ENCODE measurements around the gene MED13.

The MED13 gene, protein sequence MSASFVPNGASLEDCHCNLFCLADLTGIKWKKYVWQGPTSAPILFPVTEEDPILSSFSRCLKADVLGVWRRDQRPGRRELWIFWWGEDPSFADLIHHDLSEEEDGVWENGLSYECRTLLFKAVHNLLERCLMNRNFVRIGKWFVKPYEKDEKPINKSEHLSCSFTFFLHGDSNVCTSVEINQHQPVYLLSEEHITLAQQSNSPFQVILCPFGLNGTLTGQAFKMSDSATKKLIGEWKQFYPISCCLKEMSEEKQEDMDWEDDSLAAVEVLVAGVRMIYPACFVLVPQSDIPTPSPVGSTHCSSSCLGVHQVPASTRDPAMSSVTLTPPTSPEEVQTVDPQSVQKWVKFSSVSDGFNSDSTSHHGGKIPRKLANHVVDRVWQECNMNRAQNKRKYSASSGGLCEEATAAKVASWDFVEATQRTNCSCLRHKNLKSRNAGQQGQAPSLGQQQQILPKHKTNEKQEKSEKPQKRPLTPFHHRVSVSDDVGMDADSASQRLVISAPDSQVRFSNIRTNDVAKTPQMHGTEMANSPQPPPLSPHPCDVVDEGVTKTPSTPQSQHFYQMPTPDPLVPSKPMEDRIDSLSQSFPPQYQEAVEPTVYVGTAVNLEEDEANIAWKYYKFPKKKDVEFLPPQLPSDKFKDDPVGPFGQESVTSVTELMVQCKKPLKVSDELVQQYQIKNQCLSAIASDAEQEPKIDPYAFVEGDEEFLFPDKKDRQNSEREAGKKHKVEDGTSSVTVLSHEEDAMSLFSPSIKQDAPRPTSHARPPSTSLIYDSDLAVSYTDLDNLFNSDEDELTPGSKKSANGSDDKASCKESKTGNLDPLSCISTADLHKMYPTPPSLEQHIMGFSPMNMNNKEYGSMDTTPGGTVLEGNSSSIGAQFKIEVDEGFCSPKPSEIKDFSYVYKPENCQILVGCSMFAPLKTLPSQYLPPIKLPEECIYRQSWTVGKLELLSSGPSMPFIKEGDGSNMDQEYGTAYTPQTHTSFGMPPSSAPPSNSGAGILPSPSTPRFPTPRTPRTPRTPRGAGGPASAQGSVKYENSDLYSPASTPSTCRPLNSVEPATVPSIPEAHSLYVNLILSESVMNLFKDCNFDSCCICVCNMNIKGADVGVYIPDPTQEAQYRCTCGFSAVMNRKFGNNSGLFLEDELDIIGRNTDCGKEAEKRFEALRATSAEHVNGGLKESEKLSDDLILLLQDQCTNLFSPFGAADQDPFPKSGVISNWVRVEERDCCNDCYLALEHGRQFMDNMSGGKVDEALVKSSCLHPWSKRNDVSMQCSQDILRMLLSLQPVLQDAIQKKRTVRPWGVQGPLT (N-terminal part only)

DNA sequence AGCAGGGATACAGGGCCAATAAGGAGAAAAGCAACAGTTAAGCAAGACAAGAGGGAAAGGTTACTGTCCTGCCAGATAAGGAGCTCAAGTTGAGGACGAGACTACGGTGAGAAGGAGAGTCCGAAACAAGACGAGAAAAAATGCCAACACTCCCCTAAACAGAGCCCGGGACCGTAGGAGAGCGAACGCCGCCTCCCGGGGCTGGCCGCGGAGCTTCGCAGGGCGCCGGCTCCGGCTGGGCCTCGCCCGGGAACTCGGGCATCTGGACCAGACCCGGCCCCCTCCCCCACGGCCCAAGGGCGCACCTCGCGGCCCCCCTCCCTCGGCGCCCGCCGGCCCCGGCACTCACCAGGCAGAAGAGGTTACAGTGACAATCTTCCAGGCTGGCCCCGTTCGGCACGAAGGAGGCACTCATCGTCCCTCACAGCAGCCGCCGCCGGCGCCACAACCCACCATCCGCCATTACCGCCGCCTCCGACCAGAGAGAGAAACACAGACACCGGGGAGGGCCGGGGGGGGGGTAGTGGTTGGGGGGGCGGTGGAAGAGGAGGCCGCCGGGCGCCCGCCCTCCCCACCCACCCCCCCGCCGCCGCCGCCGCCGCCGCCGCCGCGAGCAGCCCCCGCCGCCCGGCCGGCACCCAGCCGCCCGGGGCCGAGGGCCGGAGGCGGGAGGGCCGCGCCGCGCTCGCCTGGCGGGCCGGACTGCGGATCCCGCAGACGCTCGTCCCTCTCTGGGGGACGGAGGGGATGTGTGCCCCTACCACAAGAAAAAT is at the start of gene MED13:
TSS of gene MED13 (minus strand) at position 488 of the 773 bp plus-strand sequence. CDS start at position 415, 73 bp downstream.
- DNase-seq (ENCODE audit: low read depth), result no peak

DNA sequence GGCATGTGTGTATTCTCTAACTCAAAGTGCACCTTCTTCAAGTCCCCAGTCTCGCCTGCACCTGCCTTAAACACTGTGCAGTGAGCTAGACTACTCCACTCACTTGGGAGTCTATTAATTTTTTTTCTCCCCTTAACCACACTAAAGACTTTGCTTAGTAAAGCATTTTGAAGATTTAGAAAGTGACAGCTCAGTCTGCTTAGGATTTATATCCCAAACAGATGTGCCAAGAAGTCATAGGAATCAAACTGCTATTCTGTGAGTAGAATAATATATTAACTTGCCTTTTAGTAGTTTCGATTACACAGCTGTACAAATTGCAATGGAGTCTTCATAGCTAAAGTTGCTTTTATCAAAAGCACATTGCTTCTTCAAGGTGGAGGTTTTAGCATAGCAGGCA is 47.2 kb upstream of the MED13 start:
- no peak for DNase-seq (ENCODE audit: low read depth)

DNA sequence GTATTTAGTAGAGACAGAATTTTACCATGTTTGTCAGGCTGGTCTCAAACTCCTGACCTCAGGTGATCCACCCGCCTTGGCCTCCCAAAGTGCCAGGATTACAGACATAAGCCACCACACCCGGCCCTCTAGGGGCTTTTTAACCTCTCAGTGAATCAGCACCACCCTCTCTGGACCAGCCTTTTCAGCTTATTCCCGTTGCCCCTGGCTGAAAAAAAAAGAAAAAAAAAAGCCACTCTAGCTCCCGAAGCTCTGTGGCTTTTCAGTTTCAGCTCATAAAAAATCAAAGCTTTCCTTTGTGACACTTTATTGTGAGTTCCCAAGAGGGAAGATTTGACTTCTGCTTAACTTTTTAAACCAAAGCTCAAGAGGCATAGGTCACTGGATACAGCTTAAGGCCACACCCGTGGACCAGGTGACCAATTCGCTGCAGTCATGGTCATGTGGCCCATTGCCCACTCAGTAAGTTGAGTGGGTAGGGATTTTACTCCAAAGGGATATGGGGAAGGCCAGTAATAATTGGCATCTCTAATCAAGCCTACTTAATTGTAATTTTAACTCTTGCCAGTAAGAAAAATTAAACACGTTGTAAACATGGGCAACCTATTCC is 46.6 kb upstream of the MED13 start:
- DNase-seq (ENCODE audit: low read depth), result no peak

DNA sequence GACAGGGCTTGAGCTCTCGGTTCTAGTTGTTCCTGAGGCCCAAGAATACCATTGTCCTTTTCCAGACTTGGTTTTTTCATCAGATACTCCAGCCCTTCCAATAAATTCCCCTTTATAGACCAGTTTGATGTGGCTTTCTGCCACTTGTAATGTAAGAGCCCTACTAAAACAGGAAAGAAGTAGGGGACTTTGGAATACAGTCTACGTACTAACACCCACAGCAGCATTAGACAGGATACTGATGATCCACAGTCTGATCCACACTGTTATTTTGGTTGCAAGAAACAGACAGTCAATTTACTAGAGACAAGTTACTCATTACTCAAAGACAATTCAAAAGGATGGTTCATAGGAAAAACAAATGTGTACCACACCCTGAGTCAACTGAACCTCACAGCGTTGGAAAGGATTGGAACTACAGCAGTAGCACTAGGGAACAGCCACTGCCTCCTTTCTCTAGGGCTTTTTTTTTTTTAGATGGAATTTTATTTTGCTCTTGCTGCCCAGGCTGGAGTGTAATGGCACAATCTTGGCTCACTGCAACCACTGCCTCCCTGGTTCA is 45.9 kb upstream of the MED13 start:
- no peak for DNase-seq (ENCODE audit: low read depth)

DNA sequence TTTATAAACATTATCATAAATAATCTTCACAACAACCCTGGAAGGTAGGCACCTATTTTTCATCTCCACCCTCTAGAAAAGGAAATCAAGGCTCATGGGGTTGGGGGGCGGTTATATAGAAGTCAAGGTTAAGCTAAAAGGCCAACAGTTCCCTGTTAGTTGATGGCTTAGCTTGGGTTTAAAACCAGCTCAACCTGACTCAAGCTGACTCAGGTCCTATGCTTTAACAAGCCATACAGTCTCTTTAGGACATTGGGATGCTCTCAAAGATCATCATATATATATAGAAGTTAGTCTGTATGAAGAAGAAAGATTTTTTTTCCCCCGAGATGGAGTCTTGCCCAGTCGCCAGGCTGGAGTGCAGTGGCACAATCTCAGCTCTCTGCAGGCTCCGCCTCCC is 44.8 kb upstream of the MED13 start:
- no peak for DNase-seq (ENCODE audit: low read depth)

DNA sequence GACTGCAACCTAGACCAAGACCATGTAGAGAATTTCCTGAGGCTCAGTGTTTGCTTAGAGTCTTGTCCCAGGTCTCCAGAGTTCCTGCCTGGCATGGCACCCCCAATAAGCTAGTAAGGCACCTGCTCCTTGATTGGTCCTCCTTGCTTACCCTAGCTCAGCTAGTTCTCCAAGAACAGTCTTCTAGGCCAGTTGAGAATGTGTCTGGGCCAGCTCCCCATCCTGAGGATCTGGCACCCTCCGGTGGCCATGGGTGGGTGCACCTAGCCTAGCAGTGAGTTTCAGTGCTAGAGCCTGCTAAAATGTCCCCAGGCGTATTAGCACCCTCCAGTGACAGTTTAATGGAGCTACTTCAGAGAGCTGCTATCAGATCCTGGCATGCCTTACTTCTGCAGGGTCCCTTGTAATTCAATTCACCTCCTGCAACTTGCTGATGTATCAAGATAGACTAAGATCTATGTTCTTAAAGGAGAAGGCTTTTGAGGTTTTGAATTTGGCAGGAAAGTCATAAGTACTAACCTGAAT is 44.4 kb upstream of the MED13 start:
- peak; percentile 60 for DNase-seq (ENCODE audit: low read depth)

DNA sequence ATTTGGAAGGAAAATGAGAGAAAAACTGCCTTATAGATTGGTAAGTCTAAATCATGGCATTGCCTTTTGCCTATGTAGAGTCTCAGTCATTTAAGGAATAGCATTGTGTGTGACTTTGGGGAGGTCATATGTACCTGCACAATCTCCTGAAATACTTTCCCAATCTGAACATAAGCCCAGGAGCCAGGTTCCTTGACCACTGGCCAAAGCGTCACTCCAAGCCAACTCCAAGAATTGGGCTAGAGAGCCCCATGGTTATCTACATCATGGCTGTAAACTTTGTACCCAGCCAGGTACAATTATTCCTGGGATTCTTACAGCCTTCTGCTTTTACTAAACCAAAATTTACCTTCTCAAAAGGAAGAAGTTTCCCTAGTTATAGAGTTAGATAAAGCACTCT is 40.8 kb upstream of the MED13 start:
- no peak for DNase-seq (ENCODE audit: low read depth)

DNA sequence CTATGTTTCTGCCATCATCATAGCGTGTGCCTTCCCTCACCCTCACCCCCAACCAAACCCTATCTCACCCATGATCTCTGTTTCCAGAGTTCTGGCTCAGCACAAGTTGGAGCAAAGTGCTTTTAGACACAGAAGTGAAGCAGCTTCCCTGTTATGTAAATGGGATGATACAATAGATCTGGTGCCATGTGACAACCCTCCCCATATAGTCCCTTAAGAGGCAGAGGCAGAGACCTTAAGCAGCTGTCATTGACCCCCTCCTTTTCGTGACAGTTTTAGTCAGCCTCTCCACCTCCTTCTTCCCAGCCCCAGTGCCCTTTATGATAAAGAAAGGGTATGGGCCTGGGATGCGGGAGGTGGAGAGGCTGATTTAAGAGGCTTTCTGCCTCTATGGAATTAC is 40.3 kb upstream of the MED13 start:
- DNase-seq (ENCODE audit: low read depth), result no peak

DNA sequence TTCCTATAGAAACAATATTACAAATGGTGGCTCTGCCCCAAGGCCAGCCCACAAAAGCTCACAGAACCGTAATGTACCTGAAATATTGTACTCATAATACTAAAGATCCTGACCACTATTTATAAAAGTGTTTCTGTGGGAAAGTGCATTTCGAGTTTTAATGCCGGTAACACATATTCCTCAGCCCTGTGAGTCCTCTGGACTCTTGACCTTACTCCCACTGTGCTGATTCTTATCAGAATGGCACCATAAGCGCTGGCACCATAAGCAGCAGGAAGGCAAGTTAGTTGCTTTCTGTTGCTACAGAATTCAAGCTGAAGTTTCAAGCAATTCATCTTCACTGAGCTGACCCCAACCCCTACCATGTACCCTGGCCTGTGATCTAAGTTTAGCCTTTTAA is 36.4 kb upstream of the MED13 start:
- DNase-seq (ENCODE audit: low read depth), result no peak

DNA sequence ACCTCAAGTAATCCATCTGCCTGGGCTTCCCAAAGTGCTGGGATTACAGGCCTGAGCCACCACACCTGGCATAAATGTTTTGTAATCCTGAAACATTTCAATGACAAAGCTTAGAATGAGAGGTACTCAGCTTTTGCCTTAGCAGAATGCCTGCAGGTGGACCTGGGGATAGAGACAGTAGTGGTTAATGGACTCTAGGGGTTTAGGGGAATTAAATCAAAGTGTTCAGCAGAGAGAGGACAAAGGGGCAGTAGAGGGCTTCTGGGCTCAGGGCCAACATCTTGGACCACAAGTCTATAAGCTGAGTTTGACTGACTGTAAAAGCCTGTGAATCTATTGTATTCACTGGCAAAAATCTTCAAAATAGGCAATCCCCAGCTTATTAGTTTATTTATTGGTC is 36.0 kb upstream of the MED13 start:
- no peak for DNase-seq (ENCODE audit: low read depth)

DNA sequence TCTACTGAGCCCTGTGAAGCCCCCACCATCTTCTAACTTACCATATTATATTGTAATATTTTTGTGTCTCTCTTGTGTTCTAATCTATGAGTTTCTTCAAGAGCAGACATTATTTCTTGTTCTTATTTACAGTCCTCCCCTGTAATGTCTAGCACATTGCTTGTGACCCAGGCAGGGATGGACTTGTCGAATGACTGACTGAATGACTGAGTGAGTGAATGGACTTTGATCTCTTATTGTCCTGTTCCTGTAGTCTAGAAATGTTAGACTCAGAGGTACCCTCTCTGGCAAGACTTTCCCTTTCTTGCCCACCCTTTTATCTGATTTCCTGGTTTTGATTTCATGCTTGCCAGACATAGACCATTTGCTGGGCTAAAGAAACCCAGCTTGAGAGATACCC is 35.0 kb upstream of the MED13 start:
- no peak for DNase-seq (ENCODE audit: low read depth)

DNA sequence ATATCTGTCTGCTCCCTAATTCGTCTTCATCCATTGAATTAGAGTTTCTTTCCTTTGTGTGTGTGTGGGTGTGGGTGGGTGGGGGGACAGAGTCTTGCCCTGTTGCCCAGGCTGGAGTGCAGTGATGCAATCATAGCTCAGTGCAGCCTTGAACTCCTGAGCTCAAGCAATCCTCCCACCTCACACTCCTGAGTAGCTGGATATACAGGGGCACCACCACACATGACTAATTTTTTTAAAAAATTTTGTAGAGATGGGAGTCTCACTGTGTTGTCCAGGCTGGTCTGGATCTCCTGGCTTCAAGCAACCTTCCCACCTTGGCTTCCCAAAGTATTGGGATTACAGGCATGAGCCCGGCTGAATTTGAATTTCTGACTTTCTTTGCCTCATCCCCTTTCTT is 34.5 kb upstream of the MED13 start:
- no peak for DNase-seq (ENCODE audit: low read depth)

DNA sequence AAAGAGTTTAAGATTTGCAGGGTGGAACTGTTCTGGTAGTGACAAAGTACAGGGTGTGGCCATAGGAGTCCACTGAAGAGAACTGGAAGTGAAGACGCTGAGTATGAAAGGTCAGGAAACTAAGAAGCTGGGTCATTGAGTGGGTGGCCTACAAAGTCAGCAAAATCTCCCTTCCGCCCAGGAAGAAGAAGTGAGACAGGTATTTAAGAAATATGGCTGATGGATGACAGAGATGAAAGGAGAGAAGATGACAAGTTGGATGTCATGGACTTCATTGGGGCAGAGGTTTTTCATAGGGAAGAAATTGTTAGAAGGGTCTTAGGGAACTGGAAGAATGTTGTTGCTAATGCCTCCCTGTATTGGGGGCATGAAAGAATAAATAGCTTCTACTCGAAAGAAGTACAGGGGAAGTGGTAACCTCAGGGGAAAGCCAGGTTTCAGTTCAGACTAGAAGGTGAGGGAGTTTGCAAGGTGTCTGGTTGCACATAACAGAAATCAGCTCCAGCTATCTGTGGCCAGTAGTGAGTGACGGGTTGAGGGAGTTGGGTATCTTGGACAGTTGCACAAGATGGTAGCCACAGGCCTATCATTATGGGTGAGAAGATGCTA is 33.6 kb upstream of the MED13 start:
- DNase-seq (ENCODE audit: low read depth), result no peak

DNA sequence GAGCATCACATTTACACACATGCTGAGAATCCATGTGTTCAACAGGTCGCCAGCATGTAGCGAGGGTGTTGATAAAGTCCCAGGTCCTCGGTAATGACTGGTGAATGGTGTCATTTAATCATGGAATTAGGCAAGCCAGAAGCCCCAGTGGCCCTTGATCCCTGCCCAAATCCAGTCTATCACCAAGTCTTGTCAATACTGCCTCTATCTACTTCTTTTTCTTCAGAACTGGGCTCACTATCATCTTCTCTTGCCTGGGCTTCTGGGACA is 31.3 kb upstream of the MED13 start:
- DNase-seq (ENCODE audit: low read depth), result no peak

DNA sequence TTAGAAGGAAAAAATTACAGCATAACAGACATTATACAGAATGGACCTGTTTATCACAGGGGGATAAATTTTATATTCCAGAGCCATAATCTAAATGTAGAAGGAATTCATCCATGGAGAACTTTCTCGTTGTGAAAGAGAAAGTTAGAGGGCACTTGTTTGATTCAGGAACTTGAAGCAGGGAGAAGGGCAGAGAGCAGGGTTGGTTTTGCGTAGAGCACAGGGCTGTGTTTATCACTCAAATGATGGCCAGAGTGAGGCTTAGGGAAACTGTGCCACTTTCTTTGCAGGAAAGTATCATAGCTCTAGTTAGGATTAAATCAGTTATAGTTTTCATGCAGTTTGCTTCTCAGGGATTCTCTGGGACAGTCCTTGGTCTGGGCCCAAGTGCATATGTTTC is 29.1 kb upstream of the MED13 start:
- DNase-seq (ENCODE audit: low read depth), result no peak

DNA sequence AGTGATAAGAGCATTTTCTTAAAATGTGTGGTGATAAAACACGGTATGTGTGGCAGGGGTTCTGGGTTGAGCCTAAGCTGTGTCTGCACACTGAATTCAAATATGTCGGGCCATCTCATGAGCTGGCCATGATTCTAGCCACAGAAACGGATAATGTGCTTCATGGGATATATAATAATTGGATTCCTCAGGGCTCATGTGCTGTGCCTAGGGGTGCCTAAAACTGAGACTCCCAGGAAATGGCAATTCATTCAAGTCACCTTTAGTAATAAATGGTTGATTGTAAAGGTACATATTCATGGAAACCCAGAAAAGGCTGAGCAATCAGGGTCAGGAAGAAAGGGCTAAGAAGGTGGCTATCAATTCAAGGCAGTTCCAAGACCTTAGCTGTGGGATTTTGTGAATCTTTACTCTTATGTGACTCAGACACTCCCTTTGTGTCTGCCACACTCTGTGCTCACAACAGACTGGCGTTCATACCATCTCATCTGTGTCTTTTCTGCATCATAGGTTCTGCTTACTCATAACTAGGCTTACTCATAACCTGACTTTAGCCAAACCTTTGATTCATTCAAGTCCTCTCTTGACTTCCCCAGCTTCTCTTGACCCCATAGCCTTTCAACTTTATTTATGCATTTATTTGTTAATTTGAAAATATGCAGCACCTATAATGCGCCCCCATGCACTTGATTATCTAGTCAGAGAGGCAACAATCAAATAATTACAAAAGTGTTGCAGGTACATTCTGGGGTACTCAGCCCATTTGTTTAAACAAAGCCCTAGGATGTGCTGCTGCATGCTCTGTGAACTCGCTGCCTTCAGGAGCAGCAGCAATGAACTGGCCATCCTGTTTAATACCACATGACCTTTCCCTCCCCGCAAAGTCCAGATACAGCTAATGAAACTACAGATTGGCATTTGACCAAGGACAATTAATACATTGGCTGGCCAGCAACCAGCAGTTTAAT is 28.4 kb upstream of the MED13 start:
- DNase-seq (ENCODE audit: low read depth), result no peak

DNA sequence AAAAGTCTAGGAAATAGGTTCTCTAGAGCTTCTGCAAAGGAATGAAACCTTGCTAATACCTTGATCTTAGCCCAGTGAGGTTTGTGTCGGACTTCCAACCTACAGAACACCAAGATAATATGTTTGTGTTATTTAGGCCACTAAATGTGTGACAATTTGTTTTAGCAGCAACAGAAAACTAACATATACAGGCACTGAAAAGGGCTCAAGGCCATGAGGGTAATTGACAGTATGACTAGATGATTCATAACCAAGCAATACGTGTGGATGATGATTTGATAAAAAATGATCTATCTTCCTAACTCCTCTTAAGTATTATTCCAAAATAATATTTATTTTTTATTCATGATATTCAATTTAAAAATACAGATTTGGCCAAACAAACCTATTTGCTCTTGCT is 27.7 kb upstream of the MED13 start:
- DNase-seq (ENCODE audit: low read depth), result no peak

DNA sequence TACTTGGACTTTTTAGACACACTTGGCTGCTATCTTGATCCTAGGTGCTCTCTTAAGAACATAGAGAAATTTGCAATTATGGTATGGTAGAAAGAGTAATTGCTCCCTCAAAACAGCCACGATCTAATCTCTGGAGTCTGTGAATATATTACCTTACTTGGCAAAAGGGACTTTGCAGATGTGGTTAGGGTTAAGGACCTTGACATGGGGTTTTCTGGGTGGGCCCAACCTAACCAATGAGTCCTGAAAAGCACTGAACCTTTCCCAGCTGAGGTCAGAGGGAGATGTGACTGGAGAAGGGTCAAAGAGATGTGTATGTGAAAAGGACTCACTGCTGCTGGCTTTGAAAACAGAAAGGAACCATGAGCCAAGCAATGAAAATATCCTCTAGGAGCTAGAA is 26.7 kb upstream of the MED13 start:
- no peak for DNase-seq (ENCODE audit: low read depth)

DNA sequence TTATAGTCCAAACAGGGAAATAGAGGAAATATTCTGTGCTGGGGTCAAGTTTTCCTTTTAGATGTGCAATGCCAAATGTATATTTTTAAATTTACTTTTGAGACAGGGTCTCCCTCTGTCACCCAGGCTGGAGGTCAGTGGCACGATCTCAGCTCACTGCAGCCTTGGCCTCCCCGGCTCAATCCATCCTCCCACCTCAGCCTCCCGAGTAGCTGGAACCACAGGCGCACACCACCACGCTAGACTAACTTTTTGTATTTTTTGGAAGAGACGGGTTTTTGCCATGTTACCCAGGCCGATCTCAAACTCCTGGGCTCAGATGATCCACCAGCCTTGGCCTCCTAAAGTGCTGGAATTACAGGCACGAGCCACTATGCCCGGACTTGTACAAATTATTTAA is 25.8 kb upstream of the MED13 start:
- no peak for DNase-seq (ENCODE audit: low read depth)

Data from CMK (cell line).